Breast epithelium (tissue), 3 donors: ENCODE data around the gene MME.

Source experiments
- CTCF ChIP-seq, 3 donors: fragments of 450-650 bp; IDR thresholded peaks; one replicate each; pipeline ENCODE4 v1.5.1; 2016 to 2017; ENCODE audit warnings: antibody characterized with exemption in 3 of 3, mild to moderate bottlenecking in 3 of 3, moderate library complexity in 3 of 3
- POLR2A ChIP-seq: fragments of 450-650 bp; IDR thresholded peaks from one replicate; pipeline ENCODE4 v1.6.1; 2016; ENCODE audit warnings: antibody characterized with exemption, mild to moderate bottlenecking, moderate library complexity

DNA sequence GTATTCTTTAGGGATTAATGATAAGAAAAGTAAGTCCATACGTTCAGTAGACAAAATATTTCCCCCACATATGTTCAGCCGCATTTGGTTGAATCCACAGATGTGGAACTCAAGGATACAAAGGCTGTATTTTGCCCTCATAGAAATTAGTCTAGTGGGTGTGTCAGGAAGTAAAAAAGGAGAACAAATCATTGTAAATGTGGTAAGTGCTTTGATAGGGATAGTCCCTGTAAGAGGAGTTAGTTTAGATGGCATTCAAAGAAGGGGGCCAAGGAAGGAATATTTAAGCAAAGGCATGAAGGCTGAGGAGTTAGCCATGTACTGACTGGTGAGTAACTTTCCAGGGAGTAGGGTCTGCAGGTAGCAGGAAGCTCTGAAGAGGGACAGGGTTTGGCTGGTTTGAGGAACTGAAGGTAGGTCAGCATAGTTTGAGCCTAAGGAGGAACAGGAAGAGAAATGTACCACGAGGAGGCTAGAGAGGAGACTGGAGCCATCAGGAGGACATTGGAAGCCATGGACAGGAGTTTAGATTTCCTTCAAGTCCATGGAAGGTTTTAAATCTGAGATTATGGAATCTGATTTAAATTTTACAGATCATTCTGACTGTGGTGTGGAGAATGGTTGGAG, 98.8 kb downstream of the MME start:
- TF ChIP-seq CTCF (IDR thresholded peaks at IDR 0.05) (no peak), POLR2A (no peak)
